ENCODE results near the gene CDKN2A.

CDKN2A gene

GRCh38 chr9:21993893-21994555 lies at the start of gene CDKN2A:
TSS of gene CDKN2A (minus strand) at chr9:21994392.
- FAIRE-seq = peak; percentile 54
- no peak for DNase-seq (ENCODE audit: extremely low spot score, insufficient read length, low read depth)

- no peak for DNase-seq (ENCODE audit: extremely low spot score, insufficient read length, low read depth)
- no peak for FAIRE-seq
Observed at GRCh38 chr9:22043928-22044327, 49.7 kb upstream of the CDKN2A start.

- no peak for DNase-seq (ENCODE audit: extremely low spot score, insufficient read length, low read depth)
Observed at GRCh38 chr9:22041775-22042174, 47.6 kb upstream of the CDKN2A start.

GRCh38 chr9:22041344-22041743 lies 47.2 kb upstream of the CDKN2A start:
- DNase-seq (ENCODE audit: extremely low spot score, insufficient read length, low read depth) (no peak), FAIRE-seq (no peak)

More at GRCh38 chr9:22041775-22042174, 47.6 kb upstream of the CDKN2A start:
- no peak for FAIRE-seq

- no peak for FAIRE-seq
Observed at GRCh38 chr9:22040760-22041159, 46.6 kb upstream of the CDKN2A start.

GRCh38 chr9:22039258-22039657 lies 45.1 kb upstream of the CDKN2A start:
- FAIRE-seq = no peak
- no peak for DNase-seq (ENCODE audit: extremely low spot score, insufficient read length, low read depth)

More at GRCh38 chr9:22040760-22041159, 46.6 kb upstream of the CDKN2A start:
- DNase-seq (ENCODE audit: extremely low spot score, insufficient read length, low read depth) = no peak

- FAIRE-seq (peak; percentile 42), DNase-seq (ENCODE audit: extremely low spot score, insufficient read length, low read depth) (no peak)
Observed at GRCh38 chr9:22037954-22038690, 43.9 kb upstream of the CDKN2A start.

- FAIRE-seq = no peak
- DNase-seq (ENCODE audit: extremely low spot score, insufficient read length, low read depth) = no peak
Observed at GRCh38 chr9:22036866-22037626, 42.9 kb upstream of the CDKN2A start.

- DNase-seq (ENCODE audit: extremely low spot score, insufficient read length, low read depth) (no peak), FAIRE-seq (no peak)
Observed at GRCh38 chr9:22035591-22036011, 41.4 kb upstream of the CDKN2A start.

GRCh38 chr9:22033012-22033630 lies 38.9 kb upstream of the CDKN2A start:
- no peak for FAIRE-seq
- no peak for DNase-seq (ENCODE audit: extremely low spot score, insufficient read length, low read depth)

GRCh38 chr9:22031655-22032411 lies 37.6 kb upstream of the CDKN2A start:
- no peak for DNase-seq (ENCODE audit: extremely low spot score, insufficient read length, low read depth)
- no peak for FAIRE-seq

GRCh38 chr9:22030101-22030598 lies 36.0 kb upstream of the CDKN2A start:
- DNase-seq (ENCODE audit: extremely low spot score, insufficient read length, low read depth) (no peak), FAIRE-seq (peak; percentile 67)

- FAIRE-seq = no peak
Observed at GRCh38 chr9:22029231-22029630, 35.0 kb upstream of the CDKN2A start.

GRCh38 chr9:22028394-22028793 lies 34.2 kb upstream of the CDKN2A start:
- DNase-seq (ENCODE audit: extremely low spot score, insufficient read length, low read depth) (no peak), FAIRE-seq (no peak)

More at GRCh38 chr9:22029231-22029630, 35.0 kb upstream of the CDKN2A start:
- DNase-seq (ENCODE audit: extremely low spot score, insufficient read length, low read depth) = no peak

GRCh38 chr9:22026696-22027095 lies 32.5 kb upstream of the CDKN2A start:
- no peak for DNase-seq (ENCODE audit: extremely low spot score, insufficient read length, low read depth)
- FAIRE-seq = no peak

GRCh38 chr9:22022396-22022795 lies 28.2 kb upstream of the CDKN2A start:
- FAIRE-seq (no peak), DNase-seq (ENCODE audit: extremely low spot score, insufficient read length, low read depth) (no peak)

- DNase-seq (ENCODE audit: extremely low spot score, insufficient read length, low read depth) = no peak
- FAIRE-seq = no peak
Observed at GRCh38 chr9:22010866-22011625, 16.9 kb upstream of the CDKN2A start.

- no peak for DNase-seq (ENCODE audit: extremely low spot score, insufficient read length, low read depth)
- no peak for FAIRE-seq
Observed at GRCh38 chr9:22009506-22009867, 15.3 kb upstream of the CDKN2A start.

All from GM18507 (cell line).